Glutamatergic neuron (in vitro differentiated cells): ENCODE measurements around the gene RPTOR. TPM values are rescaled to one million over a fixed set of nuclear protein-coding genes. Genes with fewer than 3 reads are reported as not detected.

Experiments
- DNase-seq: peaks from one replicate; pipeline ENCODE4 v3.0.0; 2022
- H3K27ac Mint-ChIP-seq: one replicate; pipeline ENCODE4 v1.8.0; 2020; ENCODE audit warnings: mild to moderate bottlenecking, mixed read lengths, inconsistent platforms; ENCODE audit not compliant: unreplicated experiment
- H3K27me3 Mint-ChIP-seq: one replicate; pipeline ENCODE4 v1.8.0; 2020; ENCODE audit warnings: mild to moderate bottlenecking, moderate library complexity, mixed read lengths, inconsistent platforms; ENCODE audit not compliant: unreplicated experiment
- H3K36me3 Mint-ChIP-seq: one replicate; pipeline ENCODE4 v1.8.0; 2020; ENCODE audit warnings: mild to moderate bottlenecking, mixed read lengths, inconsistent platforms; ENCODE audit not compliant: unreplicated experiment
- H3K4me1 Mint-ChIP-seq: one replicate; pipeline ENCODE4 v1.8.0; 2020; ENCODE audit warnings: mild to moderate bottlenecking, low read depth, mixed read lengths, inconsistent platforms; ENCODE audit not compliant: unreplicated experiment
- H3K4me3 Mint-ChIP-seq: one replicate; pipeline ENCODE4 v1.8.0; 2020; ENCODE audit warnings: mild to moderate bottlenecking, mixed read lengths, inconsistent platforms; ENCODE audit not compliant: unreplicated experiment
- H3K9me3 Mint-ChIP-seq: one replicate; pipeline ENCODE4 v1.8.0; 2020; ENCODE audit warnings: mild to moderate bottlenecking, moderate library complexity, mixed read lengths, inconsistent platforms; ENCODE audit not compliant: unreplicated experiment
- total RNA-seq: library from RNA; stranded (reverse); fragmentation: NEBNext Ultra II Directional; extraction: Animal tissue kit (Norgen Biotek cat#: 25700); gene quantifications from one replicate; pipeline ENCODE4 v1.2.1, GENCODE V29; 2021; ENCODE audit not compliant: unreplicated experiment
- TF ChIP-seq, protein P1 (sequence below): fragments of 200-600 bp; sonication (generic); IDR thresholded peaks from one replicate; pipeline ENCODE4 v1.5.0; 2021; ENCODE audit not compliant: partially characterized antibody, unreplicated experiment

Gene RPTOR
- total RNA-seq, 1 donor from 2014 or later: 39.8 TPM

DNA sequence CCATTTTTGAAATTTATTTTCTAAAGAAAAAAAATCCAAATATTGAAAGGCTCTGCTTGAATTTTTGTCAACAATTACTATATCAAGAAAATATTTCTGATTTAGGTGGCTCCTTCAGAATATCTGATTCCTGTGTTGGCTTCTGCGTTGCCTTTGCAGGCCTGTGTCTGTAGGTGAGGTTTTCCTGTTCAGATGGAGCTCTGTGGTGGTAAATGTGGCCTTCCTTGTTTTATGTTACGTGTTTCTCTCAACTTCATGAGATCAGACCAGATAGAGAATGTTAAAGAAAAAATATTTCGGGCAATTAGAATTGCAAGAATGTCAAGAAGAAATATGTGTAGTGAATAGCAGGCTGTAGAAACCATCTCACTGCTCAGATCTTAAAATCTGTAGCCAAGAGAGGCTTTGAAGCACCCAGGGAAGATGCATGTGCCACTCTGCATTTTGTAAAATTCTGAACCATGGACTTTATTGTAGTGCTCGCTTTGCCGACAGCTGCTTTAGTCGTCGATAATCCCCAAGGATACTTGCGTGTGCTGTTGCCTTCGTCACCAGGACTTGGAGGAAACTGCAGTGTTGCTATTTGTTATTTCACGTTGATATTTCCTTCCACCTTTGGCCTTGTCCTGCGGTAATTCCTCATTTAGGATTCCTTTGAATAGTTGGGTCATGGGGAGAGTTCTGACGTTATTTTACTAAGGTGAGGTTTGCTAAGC is 69.9 kb downstream of the RPTOR start:
- peak overlapping the region; percentile 64 for H3K4me3 Mint-ChIP-seq
- peak overlapping the region; percentile 89 for H3K27ac Mint-ChIP-seq
- H3K4me1 Mint-ChIP-seq: peaks cover 32% of the 10 kb centered on the region
- no peak for DNase-seq
- H3K9me3 Mint-ChIP-seq: peaks cover 2% of the 10 kb centered on the region
- peaks cover 7% of the 10 kb centered on the region for H3K27me3 Mint-ChIP-seq
- TF ChIP-seq, protein P1, sequence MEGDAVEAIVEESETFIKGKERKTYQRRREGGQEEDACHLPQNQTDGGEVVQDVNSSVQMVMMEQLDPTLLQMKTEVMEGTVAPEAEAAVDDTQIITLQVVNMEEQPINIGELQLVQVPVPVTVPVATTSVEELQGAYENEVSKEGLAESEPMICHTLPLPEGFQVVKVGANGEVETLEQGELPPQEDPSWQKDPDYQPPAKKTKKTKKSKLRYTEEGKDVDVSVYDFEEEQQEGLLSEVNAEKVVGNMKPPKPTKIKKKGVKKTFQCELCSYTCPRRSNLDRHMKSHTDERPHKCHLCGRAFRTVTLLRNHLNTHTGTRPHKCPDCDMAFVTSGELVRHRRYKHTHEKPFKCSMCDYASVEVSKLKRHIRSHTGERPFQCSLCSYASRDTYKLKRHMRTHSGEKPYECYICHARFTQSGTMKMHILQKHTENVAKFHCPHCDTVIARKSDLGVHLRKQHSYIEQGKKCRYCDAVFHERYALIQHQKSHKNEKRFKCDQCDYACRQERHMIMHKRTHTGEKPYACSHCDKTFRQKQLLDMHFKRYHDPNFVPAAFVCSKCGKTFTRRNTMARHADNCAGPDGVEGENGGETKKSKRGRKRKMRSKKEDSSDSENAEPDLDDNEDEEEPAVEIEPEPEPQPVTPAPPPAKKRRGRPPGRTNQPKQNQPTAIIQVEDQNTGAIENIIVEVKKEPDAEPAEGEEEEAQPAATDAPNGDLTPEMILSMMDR: no peak
- no peaks in the 10 kb centered on the region for H3K36me3 Mint-ChIP-seq

DNA sequence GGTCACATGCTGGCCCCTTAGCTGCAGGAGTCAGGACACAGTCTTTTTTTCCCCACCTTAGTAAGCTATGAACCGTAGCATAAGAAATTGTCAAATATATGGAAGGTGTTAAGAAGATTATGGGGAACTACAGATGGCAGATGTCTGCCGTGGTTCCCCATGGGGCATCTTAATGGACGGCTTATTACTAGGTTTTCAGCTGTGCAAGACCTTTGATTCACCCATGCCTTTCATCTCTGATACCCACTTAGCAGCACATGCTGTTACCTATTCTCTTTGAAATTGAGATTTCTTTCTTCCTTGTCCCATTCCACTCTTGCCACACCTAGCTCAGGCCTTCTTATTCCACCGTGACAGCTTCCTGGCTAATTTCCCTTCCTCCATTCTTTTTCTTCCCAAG is 70.7 kb downstream of the RPTOR start:
- DNase-seq: no peak
- Mint-ChIP-seq H3K27me3 (peaks cover 8% of the 10 kb centered on the region), H3K9me3 (peaks cover 2% of the 10 kb centered on the region), H3K27ac (peak overlapping the region; percentile 89), H3K4me1 (peaks cover 38% of the 10 kb centered on the region), H3K4me3 (peak overlapping the region; percentile 64), H3K36me3 (no peaks in the 10 kb centered on the region)
- TF ChIP-seq, protein P1: no peak

DNA sequence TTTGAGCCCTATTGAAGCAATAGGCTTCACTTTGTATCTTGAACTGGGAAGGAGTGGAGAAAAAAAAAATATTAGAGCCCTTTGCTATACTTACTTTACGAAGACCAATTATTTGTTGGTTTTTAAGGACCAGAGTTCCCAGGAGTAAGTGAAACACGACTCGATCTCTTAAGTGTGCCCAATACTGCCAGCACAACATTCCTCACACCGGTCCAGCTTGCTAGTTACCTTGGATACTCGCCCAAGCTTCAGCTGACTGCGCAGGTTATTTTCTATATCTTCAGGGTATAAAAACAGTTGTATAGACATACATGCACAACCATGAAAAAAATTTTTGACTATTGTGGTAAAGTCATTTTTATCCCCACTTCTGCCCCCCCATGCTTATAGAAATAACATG is 72.1 kb downstream of the RPTOR start:
- H3K27ac Mint-ChIP-seq: peak overlapping the region; percentile 25
- no peak for DNase-seq
- peaks cover 41% of the 10 kb centered on the region for H3K4me1 Mint-ChIP-seq
- no peaks in the 10 kb centered on the region for H3K36me3 Mint-ChIP-seq
- TF ChIP-seq, protein P1: no peak
- H3K27me3 Mint-ChIP-seq: peaks cover 8% of the 10 kb centered on the region
- peaks cover 2% of the 10 kb centered on the region for H3K9me3 Mint-ChIP-seq
- H3K4me3 Mint-ChIP-seq: no peak overlapping the region

DNA sequence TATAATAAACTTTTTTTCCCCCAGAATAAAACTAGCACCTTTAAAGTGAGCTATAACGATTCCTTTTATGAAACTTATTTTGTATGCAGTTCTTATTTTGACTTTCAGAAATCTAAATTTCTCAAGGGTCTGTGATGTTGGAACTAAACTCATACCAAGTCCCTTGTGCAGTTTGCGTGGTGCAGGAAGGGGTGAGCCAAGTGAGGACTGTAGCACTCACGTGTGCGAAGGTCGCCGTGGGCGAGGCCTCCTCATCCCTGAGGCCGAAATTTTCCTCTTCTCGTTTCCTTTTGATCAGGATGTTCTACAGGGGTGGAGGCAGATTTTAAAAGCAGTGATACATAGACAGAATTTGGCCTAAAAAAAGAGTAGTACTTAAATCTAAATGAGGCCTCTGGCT is 73.7 kb downstream of the RPTOR start:
- Mint-ChIP-seq H3K4me1 (peaks cover 45% of the 10 kb centered on the region), H3K27ac (no peak overlapping the region), H3K9me3 (peaks cover 2% of the 10 kb centered on the region), H3K36me3 (no peaks in the 10 kb centered on the region), H3K27me3 (peaks cover 5% of the 10 kb centered on the region), H3K4me3 (no peak overlapping the region)
- DNase-seq: no peak
- TF ChIP-seq, protein P1: no peak

DNA sequence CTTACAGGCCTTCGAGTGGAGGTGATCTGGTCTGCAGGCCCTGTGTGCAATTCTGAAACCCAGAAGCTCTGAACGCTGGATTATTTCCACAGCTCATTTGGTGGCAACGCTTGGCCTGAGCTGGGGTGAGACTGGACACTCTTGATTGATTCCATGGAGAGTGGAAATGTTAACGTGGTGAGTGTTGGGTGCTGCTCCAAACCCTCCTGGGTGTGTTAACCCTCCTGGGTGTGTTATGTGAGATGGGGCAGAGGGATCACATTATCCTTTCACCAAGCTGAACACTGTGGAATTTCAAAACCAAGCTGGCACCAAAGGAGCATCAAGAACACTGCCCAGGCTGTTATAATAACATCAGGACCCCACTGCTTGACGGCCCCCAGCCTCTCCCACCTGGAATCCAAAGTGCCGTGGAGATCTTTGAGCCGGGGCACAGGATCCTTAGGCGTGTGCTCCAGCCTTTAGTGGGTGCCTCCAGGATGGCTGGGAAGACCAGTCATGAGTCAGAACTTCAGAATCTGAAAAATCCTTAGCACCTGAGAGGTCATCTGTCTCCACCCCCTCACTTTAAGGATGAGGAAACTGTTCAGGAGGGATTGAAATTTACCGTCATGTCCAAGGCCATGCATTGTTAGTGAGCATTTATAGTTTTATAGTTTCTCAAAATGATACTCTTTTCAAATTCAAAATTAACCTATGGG is 75.0 kb downstream of the RPTOR start:
- Mint-ChIP-seq H3K36me3 (no peaks in the 10 kb centered on the region), H3K9me3 (peaks cover 2% of the 10 kb centered on the region), H3K4me3 (no peak overlapping the region), H3K4me1 (peaks cover 36% of the 10 kb centered on the region), H3K27me3 (peaks cover 3% of the 10 kb centered on the region), H3K27ac (no peak overlapping the region)
- no peak for DNase-seq
- TF ChIP-seq, protein P1: no peak
